HG03521 (cell line): Measurements from ENCODE around the gene INSC.
"Not testable (repeated sequence)": the region's sequence is repeated elsewhere in the genome, so short reads cannot be mapped to it uniquely, and the experiment has no call there.

Experiments
- ATAC-seq: cut with Tn5 transposase; IDR thresholded peaks from one replicate; pipeline ENCODE4 v1.9.1; 2021; ENCODE audit warnings: mild to moderate bottlenecking, moderate library complexity; ENCODE audit not compliant: unreplicated experiment

The INSC gene

DNA sequence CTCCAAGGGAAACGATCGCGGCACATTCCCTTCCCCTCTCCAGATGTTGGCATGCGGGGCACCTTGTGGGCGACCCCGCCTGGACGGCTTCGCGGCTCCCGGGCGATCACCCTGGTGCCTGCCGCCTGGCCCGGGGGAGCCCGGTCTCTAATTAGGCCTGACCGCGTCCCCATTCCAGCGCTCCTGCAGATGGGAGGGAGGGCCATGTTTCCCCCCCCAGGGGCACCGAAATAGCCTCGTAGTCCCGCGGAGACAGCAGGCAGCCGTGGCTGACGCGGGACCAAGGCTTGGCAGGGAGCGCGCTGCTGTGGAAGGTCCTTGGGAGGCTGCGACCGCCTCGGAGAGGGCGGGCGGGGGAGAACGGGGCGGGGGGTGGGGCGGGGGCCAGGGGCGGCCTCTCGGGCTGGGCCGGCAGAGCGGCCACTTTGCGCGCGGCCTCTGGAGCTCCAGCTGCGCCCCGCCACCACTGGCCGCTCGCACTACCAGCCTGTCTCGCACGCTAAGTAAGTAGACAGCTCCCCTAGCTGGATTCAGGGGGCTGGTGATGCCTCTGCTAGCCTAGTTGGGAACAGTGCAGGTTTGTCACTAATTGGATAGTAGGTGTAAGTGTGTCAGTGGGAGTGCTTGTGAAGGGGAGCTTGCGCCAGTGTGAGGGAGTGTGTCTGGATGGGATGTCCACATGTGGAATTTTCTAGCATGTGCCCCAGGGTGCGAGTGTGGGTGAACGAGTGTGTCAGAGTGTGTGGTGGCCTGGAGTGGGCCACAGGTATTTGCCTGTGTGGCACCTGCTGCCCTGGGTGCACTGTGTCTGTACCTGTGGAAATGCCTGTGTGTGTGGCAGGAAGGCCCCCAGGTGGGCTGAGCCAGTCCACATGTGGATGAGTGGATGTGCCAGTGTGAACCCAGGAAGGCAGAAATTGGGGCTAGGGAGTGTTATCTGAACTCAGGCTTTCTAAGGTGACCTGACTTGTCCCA, at the start of gene INSC:
INSC (plus strand) TSS at position 423 of the 975 bp plus-strand sequence. CDS start 34,252 bp downstream, outside the sequence.
- no peak for ATAC-seq

DNA sequence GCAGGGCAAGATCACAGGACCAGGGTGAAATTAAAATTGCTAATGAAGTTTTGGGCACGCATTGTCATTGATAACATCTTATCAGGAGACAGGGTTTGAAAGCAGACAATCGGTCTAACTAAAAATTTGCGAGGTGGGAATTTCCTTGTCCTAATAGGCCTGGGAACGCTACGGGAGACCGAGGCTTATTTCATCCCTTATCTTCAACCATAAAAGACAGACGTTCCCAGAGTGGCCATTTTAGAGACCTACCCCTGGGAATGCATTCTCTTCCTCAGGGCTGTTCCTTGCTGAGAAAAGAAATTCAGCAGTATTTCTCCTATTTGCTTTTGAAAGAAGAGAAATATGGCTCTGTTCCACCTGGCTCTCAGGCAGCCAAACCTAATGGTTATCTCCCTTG, 45.0 kb upstream of the INSC start:
- not testable (repeated sequence) for ATAC-seq

GRCh38 chr11:15071556-15072255, 43.0 kb upstream of the INSC start:
- no peak for ATAC-seq

- ATAC-seq, result no peak
These were observed 42.1 kb upstream of the INSC start for GRCh38 chr11:15072551-15073143.

GRCh38 chr11:15073361-15074205, 41.1 kb upstream of the INSC start, which contains the start of gene CALCB:
Gene CALCB, plus strand, starts transcription at chr11:15073593. Its CDS starts 1,126 bp downstream, at chr11:15074719.
- ATAC-seq, result no peak

DNA sequence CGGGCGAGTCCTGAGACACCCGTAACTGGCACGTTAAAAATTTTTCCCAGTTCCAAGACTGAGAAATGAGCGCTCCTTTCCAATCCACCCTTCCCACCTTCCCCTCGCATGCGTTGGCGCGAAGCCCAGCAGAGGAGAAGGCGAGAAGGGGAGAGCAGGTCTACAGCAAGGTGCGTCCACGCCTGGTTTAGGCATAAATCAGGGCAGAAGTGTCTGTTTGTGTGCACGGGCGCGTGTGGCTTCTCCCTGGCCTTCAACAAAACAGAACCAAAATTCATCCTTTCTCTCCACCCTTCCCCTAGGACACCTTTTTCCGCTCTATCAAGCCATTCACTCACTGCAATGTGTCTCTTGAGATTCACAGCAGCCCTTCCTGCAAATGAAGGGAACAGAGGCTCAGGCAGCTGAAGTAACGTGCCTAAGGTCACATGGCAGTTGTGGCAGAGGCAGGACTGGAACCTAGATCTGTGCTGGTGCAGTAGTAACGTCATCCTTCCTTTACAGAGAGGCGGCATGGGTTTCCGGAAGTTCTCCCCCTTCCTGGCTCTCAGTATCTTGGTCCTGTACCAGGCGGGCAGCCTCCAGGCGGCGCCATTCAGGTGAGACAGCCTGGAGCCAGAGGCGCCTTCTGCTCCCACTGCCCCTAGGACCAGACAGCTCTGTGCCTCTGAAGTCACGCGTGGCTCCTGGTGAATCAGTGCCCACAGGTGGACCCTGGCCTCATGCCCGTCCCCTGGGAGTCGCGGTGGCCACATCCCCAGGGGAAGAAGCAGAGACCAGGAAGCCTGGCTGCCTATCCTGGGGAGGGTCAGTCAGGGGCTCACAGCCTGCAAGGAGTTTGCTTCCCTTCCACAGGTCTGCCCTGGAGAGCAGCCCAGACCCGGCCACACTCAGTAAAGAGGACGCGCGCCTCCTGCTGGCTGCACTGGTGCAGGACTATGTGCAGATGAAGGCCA, 40.2 kb upstream of the INSC start:
- ATAC-seq, result peak; percentile 90

DNA sequence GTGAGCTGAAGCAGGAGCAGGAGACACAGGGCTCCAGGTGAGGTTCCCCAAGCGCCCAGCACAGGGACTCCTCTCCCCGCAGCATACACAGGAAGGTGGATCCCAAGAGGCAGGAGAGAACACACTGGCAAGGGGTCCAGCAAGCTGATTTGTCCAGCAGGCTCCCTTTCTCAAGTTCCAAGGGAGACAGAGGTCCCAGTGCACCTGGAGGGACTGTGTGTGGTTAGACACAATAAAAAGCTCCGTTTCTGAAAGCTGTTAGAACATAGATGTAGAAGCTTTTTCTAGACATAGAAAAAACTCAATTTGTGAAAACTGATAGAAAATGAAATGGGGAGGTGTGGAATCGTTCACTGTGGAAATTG, 39.6 kb upstream of the INSC start:
- no peak for ATAC-seq

DNA sequence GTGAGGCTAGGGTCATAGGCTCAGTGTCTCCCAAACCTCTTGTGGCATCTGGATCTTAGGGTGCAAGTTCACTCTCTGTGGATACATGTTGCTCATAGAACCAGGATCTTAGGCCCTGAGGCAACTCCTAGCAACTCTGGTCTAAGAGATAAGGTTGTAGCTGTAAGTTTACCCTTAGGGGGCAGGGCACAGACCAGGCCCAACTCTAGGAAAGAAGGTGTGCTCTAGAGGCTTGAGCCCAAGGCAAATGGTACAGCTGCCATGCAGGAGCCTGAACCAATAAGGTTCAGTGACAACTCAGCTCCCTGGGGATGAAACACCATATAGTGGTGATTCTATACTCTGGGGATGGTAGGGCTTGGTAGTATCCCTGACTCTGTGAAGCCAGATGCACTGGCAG, 23.5 kb upstream of the INSC start:
- no peak for ATAC-seq

DNA sequence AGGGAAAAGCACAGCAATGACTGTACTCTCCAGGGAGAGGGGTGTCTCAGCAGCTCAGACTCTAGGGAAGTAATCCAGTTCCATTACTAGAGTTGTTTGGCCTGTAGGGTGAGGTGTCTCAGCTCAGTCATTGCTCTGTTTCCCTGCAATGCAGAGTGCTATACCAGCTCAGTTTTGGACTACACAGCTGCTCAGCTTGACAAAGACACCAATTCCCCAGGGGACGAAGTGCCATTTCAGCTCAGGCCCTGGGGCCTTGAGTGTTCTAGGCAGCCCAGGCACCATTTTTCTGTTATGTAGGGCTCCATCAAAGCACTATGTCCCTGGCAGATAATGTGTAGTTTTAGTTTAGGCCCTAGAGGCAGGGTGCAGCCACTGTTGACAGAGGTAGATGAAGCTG, 23.1 kb upstream of the INSC start:
- ATAC-seq, result no peak

- peak; percentile 64 for ATAC-seq
These were observed 21.3 kb upstream of the INSC start for GRCh38 chr11:15093432-15093831.

GRCh38 chr11:15095736-15096228, 18.9 kb upstream of the INSC start:
- ATAC-seq, result no peak

GRCh38 chr11:15097411-15097810, 17.3 kb upstream of the INSC start:
- no peak for ATAC-seq

DNA sequence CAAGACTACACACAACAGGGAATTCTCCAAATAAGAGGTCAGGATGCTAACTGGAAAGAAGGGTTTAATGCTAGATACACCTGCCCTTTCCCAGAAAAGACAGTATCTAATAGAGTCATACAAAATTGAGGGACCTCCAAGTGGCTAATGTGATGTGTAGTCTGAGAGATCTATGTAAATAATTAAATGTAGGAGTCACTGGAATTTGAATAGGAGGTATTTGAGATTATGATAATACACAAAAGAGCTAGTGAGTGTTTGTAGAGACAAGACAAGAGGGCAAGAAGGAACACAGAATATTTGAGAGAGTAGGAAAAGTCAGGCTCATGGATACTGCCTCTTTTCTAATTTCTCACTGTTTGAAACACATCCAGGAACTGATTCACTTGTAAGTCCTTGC, 15.5 kb upstream of the INSC start:
- ATAC-seq, result no peak

DNA sequence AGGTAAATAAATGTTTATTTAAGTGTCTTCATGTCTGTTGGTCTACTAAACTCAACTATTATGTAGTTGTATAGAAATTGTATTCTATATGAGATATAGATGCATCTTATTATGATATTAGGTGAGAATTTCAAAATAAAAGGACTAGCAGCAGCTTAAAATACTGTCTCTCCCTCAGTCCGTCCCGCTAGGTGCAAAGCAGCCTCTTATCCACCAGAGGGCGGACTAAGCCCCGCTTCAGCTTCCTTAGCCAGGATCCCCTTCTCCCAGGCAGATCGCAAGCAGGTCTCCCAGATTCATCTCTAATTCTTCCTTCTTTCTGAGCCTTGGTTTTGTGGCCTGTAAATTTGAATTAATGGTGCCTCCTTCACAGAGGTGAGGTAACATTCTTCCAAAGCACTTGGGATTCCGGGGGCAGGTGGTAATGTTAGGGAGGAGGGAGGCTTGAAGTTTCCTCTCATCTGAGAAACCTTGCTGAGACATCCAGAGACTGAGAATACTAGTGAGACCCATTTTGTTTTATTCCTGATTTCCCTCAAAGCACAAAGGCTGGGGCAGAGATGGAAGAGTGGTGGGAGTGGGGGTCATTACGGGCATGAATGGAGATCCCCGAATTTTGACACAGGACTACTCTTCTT, 13.5 kb upstream of the INSC start:
- peak; percentile 75 for ATAC-seq

DNA sequence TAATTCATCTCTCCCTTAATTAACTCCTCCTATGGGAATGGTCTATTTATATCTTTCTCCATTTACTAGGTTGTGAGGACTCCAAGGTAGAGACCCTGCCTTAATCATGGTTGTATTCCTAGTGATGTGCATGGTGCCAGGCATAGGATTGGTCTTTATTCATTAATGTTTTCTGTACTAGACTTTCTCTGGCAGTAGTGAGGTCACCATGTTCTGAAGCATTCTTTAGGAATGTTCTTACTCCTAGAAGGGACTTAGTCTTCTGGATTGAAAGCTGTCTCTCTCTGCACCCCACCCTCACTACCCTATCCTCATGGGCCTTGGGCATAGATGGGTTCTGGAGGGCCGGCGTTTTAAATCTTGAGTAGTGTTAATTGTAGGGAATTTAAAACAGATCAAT, 10.6 kb upstream of the INSC start:
- ATAC-seq, result no peak

- ATAC-seq, result no peak
These were observed 8.3 kb upstream of the INSC start for GRCh38 chr11:15106201-15106965.

DNA sequence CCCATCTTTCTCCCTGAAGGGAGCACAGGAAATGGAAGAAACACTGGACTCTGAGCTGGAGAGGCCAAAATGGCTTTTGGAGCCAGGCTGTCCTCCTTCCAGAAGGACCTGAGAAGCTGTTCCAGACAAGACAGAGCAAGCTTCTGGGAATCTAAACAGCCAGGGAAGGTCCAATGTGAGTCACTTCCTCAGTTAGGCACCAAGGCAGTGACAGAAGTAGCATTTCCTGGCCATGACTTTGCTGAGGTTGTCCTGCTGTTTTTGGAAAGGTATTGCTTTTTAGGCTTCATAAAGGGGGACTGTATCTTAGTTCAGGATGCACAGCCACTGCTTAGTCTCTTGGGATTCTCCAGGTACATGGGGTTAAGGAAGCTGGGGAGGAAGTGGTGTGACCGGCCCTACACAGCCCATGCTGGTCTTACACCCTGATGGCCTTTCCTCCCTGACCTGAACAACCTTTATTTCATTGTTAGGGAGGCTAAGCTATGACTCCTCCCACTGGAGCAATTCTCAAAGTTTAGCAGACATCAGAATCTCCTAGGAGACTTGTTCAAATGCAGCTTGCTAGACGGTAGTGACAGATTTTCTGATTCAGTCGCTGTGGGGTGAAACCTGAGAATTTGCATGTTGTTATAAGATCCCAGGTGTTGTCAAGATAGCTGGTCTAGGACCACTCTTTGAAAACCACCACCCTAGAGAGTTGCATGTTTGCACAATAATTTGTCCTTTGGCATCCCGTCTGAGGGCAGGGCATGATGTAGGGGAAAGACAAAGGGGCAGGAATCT, 6.8 kb upstream of the INSC start:
- ATAC-seq, result peak; percentile 63
